ENCODE results near the gene COMMD3. TPM values are rescaled to one million over a fixed set of nuclear protein-coding genes. Genes with fewer than 3 reads are reported as not detected.

Gene COMMD3
- total and polyA plus RNA-seq, 2 of the 4 experiments (the other 2 are of a cell fraction) = 30.8 to 44.8 TPM

DNA sequence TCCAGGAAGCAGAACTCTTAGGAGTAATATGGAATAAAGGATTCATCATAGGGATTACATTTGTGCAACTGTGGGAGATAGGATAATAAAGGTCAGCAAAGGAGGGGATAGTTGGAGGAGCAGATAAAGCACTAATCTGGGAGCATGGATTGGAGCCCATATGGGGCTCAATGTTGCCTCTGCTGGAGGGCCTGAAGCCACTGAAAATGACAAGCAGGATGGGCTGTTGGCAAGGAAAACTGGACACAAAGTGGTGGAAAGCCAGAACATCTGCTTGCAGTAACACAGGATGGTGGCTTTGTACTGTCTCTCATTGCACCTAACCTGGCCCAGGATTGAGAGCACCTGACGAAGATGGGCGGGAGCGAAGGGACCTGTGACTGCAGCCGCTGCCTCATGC lies 15.0 kb upstream of the COMMD3 start:
- Histone ChIP-seq H2BK15ac (ENCODE audit: low read depth, low read length) (no peak overlapping the region), H3K4me3 (ENCODE audit: insufficient read depth, low read depth, low read length) (no peak overlapping the region), H4K20me1 (ENCODE audit: insufficient read depth, low read length) (no peaks in the 10 kb centered on the region), H3K9me3 (ENCODE audit: control insufficient read depth, insufficient read depth, low read length) (no peaks in the 10 kb centered on the region), H3K23ac (ENCODE audit: low read depth, low read length) (no peak overlapping the region), H4K91ac (ENCODE audit: insufficient read depth, low read depth, low read length) (no peak overlapping the region), H2AFZ (replicated peaks; ENCODE audit: low read length, poor library complexity) (no peak overlapping the region), H4K5ac (ENCODE audit: low read depth, low read length) (no peak overlapping the region), H2BK20ac (ENCODE audit: low read depth, low read length) (no peak overlapping the region), H3K79me1 (ENCODE audit: low read depth in 1 of 2, low read length in 2 of 2) (no peaks in the 10 kb centered on the region), H2AK9ac (replicated peaks; ENCODE audit: low read depth, low read length, poor library complexity) (no peak overlapping the region), H3K4me1 (ENCODE audit: control insufficient read depth, insufficient read depth, low read length) (no peaks in the 10 kb centered on the region), H3K27ac (ENCODE audit: insufficient read depth, low read length) (no peak overlapping the region), H4K8ac (ENCODE audit: low read depth in 2 of 2, low read length in 2 of 2) (no peak overlapping the region), H3K18ac (ENCODE audit: low read depth, low read length) (no peak overlapping the region), H3K14ac (replicated peaks; ENCODE audit: low read depth, low read length) (no peak overlapping the region), H2BK120ac (ENCODE audit: low read depth, low read length) (no peak overlapping the region), H2BK5ac (ENCODE audit: low read depth, low read length, poor library complexity, severe bottlenecking) (no peak overlapping the region), H3K9me1 (ENCODE audit: insufficient read depth, low read length) (no peaks in the 10 kb centered on the region), H3K4ac (ENCODE audit: low read depth, low read length) (no peak overlapping the region), H3K9ac (ENCODE audit: low read depth, low read length) (no peak overlapping the region), H3K36me3 (ENCODE audit: control insufficient read depth, insufficient read depth, low read length) (no peaks in the 10 kb centered on the region), H2AK5ac (ENCODE audit: low read depth, low read length) (no peak overlapping the region), H3K27me3 (ENCODE audit: control insufficient read depth, insufficient read depth, low read length) (no peaks in the 10 kb centered on the region; the same call in 1 of the 2 replicates), H3K4me2 (ENCODE audit: low read depth, low read length) (no peak overlapping the region), H3K56ac (ENCODE audit: extremely low read depth, insufficient read depth, low read length) (no peak overlapping the region)
- ATAC-seq (ENCODE audit: low read depth) = no peak
- no TSS peak for BruUV-seq (replicated peaks)
- intact Hi-C loops (cut with micrococcal nuclease) (no loop called here), dilution Hi-C loops (cut with HindIII; ENCODE audit: low sequenced_read_pairs, unreplicated experiment) (no loop called here), in situ Hi-C loops (cut with MboI; ENCODE audit: low sequenced_read_pairs) (loop anchor here (25.0 kb wide), 1 partner anchor 789 kb away; no protein-coding TSS in a partner anchor)
- WGBS, 2 experiments (ENCODE audit: extremely low coverage in 2 of 2, insufficient read length in 1 of 2) = 90% methylated on average over 3 of the region's 4 CpGs; no CpG with 5 or more reads in 1 of the 2 experiments
- no peak for TF ChIP-seq MAZ (IDR thresholded peaks at IDR 0.05; ENCODE audit: borderline replicate concordance, low read depth, low read length)
- TF ChIP-seq ELK1 (IDR thresholded peaks at IDR 0.05; ENCODE audit: borderline replicate concordance, low read depth, low read length) = no peak
- no peak for TF ChIP-seq MXI1 (IDR thresholded peaks at IDR 0.05; ENCODE audit: borderline replicate concordance, low read depth, low read length)
- no peak for TF ChIP-seq NFE2L2 (IDR thresholded peaks at IDR 0.05; ENCODE audit: low read depth, low read length)
- no peak for TF ChIP-seq CHD1 (IDR thresholded peaks at IDR 0.05; ENCODE audit: low read depth, low read length)
- no peak for TF ChIP-seq RFX5 (IDR thresholded peaks at IDR 0.05; ENCODE audit: low read depth, low read length)
- no peak for TF ChIP-seq CTCF (conservative IDR thresholded peaks at IDR 0.05; ENCODE audit: low read depth, low read length)
- TF ChIP-seq MAFK (IDR thresholded peaks at IDR 0.05; ENCODE audit: low read depth, low read length) = no peak
- no peak for TF ChIP-seq FOS (IDR thresholded peaks at IDR 0.05; ENCODE audit: low read depth, low read length)
- TF ChIP-seq RCOR1 (IDR thresholded peaks at IDR 0.05; ENCODE audit: insufficient replicate concordance, low read length) = no peak
- TF ChIP-seq POLR2A (IDR thresholded peaks at IDR 0.05; ENCODE audit: low read depth, low read length) = no peak
- ChIA-PET CTCF (no interaction called here), POLR2A (ENCODE audit: unreplicated experiment) (no interaction called here)
- DNase-seq = no peak
